Activated naive CD4-positive, alpha-beta T cell treated with Interleukin-2 at 50 U/mL for 16 hours (primary cell): ENCODE measurements around the gene PPP2R3B.
"Not testable (repeated sequence)": the region's sequence is repeated elsewhere in the genome, so short reads cannot be mapped to it uniquely, and the experiment has no call there.

Source experiments
- DNase-seq: peaks from one replicate; pipeline ENCODE4 v3.0.0-alpha.2; 2020

PPP2R3B gene

GRCh38 chrX:336227-336626, 50.5 kb downstream of the PPP2R3B start:
- no peak for DNase-seq

- DNase-seq: no peak
These were observed 51.0 kb downstream of the PPP2R3B start for GRCh38 chrX:335758-336155.

GRCh38 chrX:334971-335757, 51.5 kb downstream of the PPP2R3B start:
- no peak for DNase-seq

- no peak for DNase-seq
These were observed 52.3 kb downstream of the PPP2R3B start for GRCh38 chrX:334331-334891.

- DNase-seq: no peak
These were observed 52.9 kb downstream of the PPP2R3B start for GRCh38 chrX:333611-334311.

GRCh38 chrX:332916-333610, 53.6 kb downstream of the PPP2R3B start:
- no peak for DNase-seq

- no peak for DNase-seq
These were observed 54.2 kb downstream of the PPP2R3B start for GRCh38 chrX:332496-332860.

GRCh38 chrX:331825-332495, 54.7 kb downstream of the PPP2R3B start:
- no peak for DNase-seq

GRCh38 chrX:331151-331824, 55.4 kb downstream of the PPP2R3B start:
- DNase-seq: no peak

- no peak for DNase-seq
These were observed 56.0 kb downstream of the PPP2R3B start for GRCh38 chrX:330726-331150.

GRCh38 chrX:330141-330725, 56.5 kb downstream of the PPP2R3B start:
- not testable (repeated sequence) for DNase-seq

GRCh38 chrX:329291-329910, 57.3 kb downstream of the PPP2R3B start:
- no peak for DNase-seq

- DNase-seq: no peak
These were observed 59.0 kb downstream of the PPP2R3B start for GRCh38 chrX:327660-328126.

GRCh38 chrX:324664-325063, 62.0 kb downstream of the PPP2R3B start:
- peak; percentile 19 for DNase-seq

GRCh38 chrX:323721-324628, 62.7 kb downstream of the PPP2R3B start:
- peak; percentile 53 for DNase-seq

GRCh38 chrX:320126-320783, 66.5 kb downstream of the PPP2R3B start:
- no peak for DNase-seq

GRCh38 chrX:319579-320125, 67.1 kb downstream of the PPP2R3B start:
- no peak for DNase-seq

- peak; percentile 99 for DNase-seq
These were observed 67.7 kb downstream of the PPP2R3B start, which contains the start of gene GTPBP6 for GRCh38 chrX:318739-319578. Gene GTPBP6, minus strand, starts transcription at chrX:318796. Its CDS starts 9 bp downstream, at chrX:318787.
